Thymus (tissue), 2 donors: ENCODE results near the gene ACVR2B. TPM values are rescaled to one million over a fixed set of nuclear protein-coding genes. Genes with fewer than 3 reads are reported as not detected.

Experiments
- polyA plus RNA-seq: library from polyadenylated mRNA; stranded (reverse); fragments of 200-250 nt; gene quantifications from one replicate; pipeline ENCODE4 v1.2.3, GENCODE V29; 2013
- total RNA-seq: library from RNA; stranded (reverse); fragments of 120-200 nt; gene quantifications from one replicate; pipeline ENCODE4 v1.2.4, GENCODE V29; 2013
- donor health status: healthy.

ACVR2B gene
- total and polyA plus RNA-seq, 2 donors: 2.4 to 6.3 TPM

Other genes with a start within 250 kb of the ACVR2B start
- 0.09 TPM for gene SLC22A13, start 188.1 kb upstream of the ACVR2B start, total RNA-seq
- 0.07 TPM for gene SLC22A13, start 188.1 kb upstream of the ACVR2B start, polyA plus RNA-seq
- gene SLC22A14, start 171.6 kb upstream of the ACVR2B start, total RNA-seq: 0.05 TPM
- 0.21 TPM for gene SLC22A14, start 171.6 kb upstream of the ACVR2B start, polyA plus RNA-seq
- 2.2 TPM for gene XYLB, start 107.1 kb upstream of the ACVR2B start, total RNA-seq
- 0.43 TPM for gene XYLB, start 107.1 kb upstream of the ACVR2B start, polyA plus RNA-seq
- gene EXOG, start 42.5 kb downstream of the ACVR2B start, total RNA-seq: 9.0 TPM
- gene EXOG, start 42.5 kb downstream of the ACVR2B start, polyA plus RNA-seq: 14.4 TPM
- 0.05 TPM for gene SCN5A, start 195.8 kb downstream of the ACVR2B start, total RNA-seq
- 0.09 TPM for gene SCN5A, start 195.8 kb downstream of the ACVR2B start, polyA plus RNA-seq